Activated CD4-positive, alpha-beta memory T cell treated with anti-CD3 and anti-CD28 coated beads for 36 hours (primary cell): ENCODE measurements around the gene TP53AIP1. TPM values are rescaled to one million over a fixed set of nuclear protein-coding genes. Genes with fewer than 3 reads are reported as not detected.

Experiments
- CTCF ChIA-PET: fragments of 350-600 bp; sonication (Branson Sonifier 250); formaldehyde crosslinking; loops from one replicate; lab custom pipeline; 2021; ENCODE audit warnings: antibody characterized with exemption, inconsistent platforms; lab: Charles Lee
- POLR2A ChIA-PET: fragments of 350-600 bp; sonication (Branson Sonifier 250); formaldehyde crosslinking; loops from one replicate; lab custom pipeline; 2021; ENCODE audit warnings: antibody characterized with exemption; lab: Charles Lee
- DNase-seq: peaks from one replicate; pipeline ENCODE4 v3.0.0-alpha.2; 2020
- H3K27ac Mint-ChIP-seq: one replicate; pipeline ENCODE4 v1.8.0; 2021; ENCODE audit warnings: mixed read lengths
- H3K27me3 Mint-ChIP-seq: one replicate; pipeline ENCODE4 v1.8.0; 2021; ENCODE audit warnings: mixed read lengths
- H3K36me3 Mint-ChIP-seq: one replicate; pipeline ENCODE4 v1.8.0; 2021; ENCODE audit warnings: mixed read lengths
- H3K4me1 Mint-ChIP-seq: one replicate; pipeline ENCODE4 v1.8.0; 2021; ENCODE audit warnings: low read depth, mixed read lengths
- H3K4me3 Mint-ChIP-seq: one replicate; pipeline ENCODE4 v1.8.0; 2021; ENCODE audit warnings: mild to moderate bottlenecking, mixed read lengths
- H3K9me3 Mint-ChIP-seq: one replicate; pipeline ENCODE4 v1.8.0; 2021; ENCODE audit warnings: mixed read lengths
- intact Hi-C: fragments of 100-400 bp; cut with micrococcal nuclease; formaldehyde crosslinking; loops from one replicate; pipeline ENCODE4 v1.15.1; 2023
- total RNA-seq, 2 experiments: library from RNA; stranded (reverse); gene quantifications; one replicate each; pipeline ENCODE4 v1.2.3, GENCODE V29; 2021

The TP53AIP1 gene
- total RNA-seq, 2 experiments from 2014 or later: not detected

DNA sequence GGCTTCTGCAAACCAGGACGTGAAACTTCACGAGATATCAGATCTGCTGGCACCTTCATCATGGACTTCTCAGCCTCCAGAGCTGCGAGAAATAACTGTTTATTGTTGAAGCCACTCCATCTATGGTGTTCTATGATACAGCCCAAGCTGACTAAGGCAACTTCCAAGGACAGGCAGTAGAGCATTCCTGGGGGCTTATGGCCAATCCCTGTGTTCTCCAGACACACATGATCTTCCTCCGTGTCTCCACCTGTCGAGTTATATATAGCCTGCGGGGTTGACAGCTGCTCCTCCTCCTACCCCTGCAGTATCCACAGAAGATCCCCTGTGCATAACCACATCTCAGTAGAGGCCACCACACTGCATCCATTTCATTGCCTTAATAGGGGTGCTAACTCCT, 11.0 kb downstream of the TP53AIP1 start:
- intact Hi-C loops: no loop called here
- peaks cover 10% of the 10 kb centered on the region for H3K4me1 Mint-ChIP-seq
- ChIA-PET POLR2A (no interaction called here), CTCF (no interaction called here)
- no peak for DNase-seq
- no peaks in the 10 kb centered on the region for H3K9me3 Mint-ChIP-seq
- H3K4me3 Mint-ChIP-seq: no peak overlapping the region
- no peaks in the 10 kb centered on the region for H3K36me3 Mint-ChIP-seq
- H3K27ac Mint-ChIP-seq: no peak overlapping the region
- no peaks in the 10 kb centered on the region for H3K27me3 Mint-ChIP-seq

DNA sequence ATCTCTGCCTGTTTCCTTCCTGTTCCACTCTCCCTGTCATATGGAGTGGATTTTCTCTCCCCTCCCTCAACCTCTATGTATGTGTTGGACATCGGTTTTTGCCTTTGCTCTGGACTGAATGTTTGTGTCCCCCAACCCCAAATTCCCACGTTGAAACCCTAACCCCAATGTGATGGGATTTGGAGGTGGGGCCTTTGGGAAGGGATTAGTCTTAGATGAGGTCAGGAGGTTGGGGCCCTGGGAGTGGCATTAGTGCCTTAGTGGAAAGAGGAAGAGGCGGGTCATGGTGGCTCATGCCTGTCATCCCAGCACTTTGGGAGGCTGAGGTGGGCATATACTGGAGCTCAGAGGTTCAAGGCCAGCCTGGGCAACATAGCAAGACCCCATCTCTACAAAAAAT, 11.6 kb downstream of the TP53AIP1 start:
- no peaks in the 10 kb centered on the region for H3K27me3 Mint-ChIP-seq
- POLR2A ChIA-PET: no interaction called here
- CTCF ChIA-PET: no interaction called here
- H3K4me3 Mint-ChIP-seq: no peak overlapping the region
- no peak overlapping the region for H3K27ac Mint-ChIP-seq
- no peaks in the 10 kb centered on the region for H3K36me3 Mint-ChIP-seq
- H3K4me1 Mint-ChIP-seq: peaks cover 10% of the 10 kb centered on the region
- intact Hi-C loops: no loop called here
- no peaks in the 10 kb centered on the region for H3K9me3 Mint-ChIP-seq
- DNase-seq: no peak

DNA sequence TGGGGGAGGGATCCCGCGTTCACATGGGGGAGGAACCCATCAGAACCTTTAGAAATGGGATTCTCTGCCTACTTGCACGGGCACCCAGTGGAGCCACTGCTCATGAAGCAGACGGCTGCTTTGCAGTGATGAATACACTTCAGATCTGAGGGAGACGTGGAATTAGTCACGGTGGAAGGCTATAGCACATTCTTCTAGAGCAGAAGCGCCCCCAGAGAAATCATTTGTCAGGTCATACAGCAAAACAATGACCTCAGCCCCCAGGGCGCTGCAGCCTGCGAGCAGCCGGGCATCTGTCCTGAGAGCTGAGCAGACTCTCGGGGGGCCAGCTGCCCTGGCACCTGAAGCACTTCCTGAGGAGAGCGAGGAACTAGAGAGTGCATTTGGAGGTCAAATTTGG, 12.7 kb downstream of the TP53AIP1 start:
- Mint-ChIP-seq H3K36me3 (no peaks in the 10 kb centered on the region), H3K9me3 (no peaks in the 10 kb centered on the region), H3K4me3 (no peak overlapping the region), H3K27me3 (no peaks in the 10 kb centered on the region), H3K4me1 (peaks cover 10% of the 10 kb centered on the region), H3K27ac (no peak overlapping the region)
- intact Hi-C loops: no loop called here
- no peak for DNase-seq
- ChIA-PET POLR2A (no interaction called here), CTCF (no interaction called here)

DNA sequence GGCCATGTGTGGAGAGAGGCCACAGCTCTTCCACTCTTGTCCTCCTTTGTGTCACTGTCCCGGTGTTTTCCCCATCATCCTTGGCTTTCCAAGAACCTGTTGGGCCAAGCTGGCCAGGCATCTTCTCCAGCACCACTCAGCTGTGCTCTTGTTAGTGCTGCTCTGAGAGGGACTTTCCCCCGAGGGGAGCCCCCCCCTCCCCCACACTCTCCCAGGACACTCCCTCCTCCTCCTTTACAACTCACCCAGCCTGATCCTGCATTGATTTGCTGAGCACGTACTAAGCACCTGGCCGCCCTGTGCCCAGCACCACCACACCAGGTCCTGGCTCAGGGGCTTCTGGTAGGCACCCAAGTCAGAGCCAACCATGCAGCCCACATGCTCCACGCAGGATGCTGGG, 13.2 kb downstream of the TP53AIP1 start:
- H3K36me3 Mint-ChIP-seq: no peaks in the 10 kb centered on the region
- no peak overlapping the region for H3K4me3 Mint-ChIP-seq
- H3K4me1 Mint-ChIP-seq: peaks cover 10% of the 10 kb centered on the region
- ChIA-PET POLR2A (no interaction called here), CTCF (interaction anchor here (1.8 kb wide), 1 partner anchor 23 kb away, joined by 6 read pairs; no protein-coding TSS in a partner anchor)
- H3K9me3 Mint-ChIP-seq: no peaks in the 10 kb centered on the region
- H3K27ac Mint-ChIP-seq: no peak overlapping the region
- DNase-seq: peak; percentile 30
- no peaks in the 10 kb centered on the region for H3K27me3 Mint-ChIP-seq
- intact Hi-C loops: no loop called here

DNA sequence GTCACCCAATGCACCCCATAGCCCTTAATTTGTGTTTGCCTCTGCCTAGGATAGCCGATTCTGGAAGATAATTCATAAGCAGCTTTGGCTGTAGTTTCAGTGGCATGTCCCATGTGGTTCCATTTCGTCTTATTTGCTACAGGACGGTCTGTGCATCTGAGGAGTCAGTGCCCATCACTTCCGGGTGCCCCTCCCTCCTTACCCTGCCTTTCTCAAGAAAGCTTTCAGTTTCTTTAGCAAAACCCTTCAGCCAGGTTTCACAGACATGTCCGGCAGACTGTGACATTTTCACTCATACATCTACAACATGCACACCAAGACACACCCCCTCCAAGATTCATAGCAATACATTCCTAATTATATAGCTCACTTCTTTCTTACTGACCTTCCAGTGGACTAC, 14.3 kb downstream of the TP53AIP1 start:
- no peak overlapping the region for H3K4me3 Mint-ChIP-seq
- H3K4me1 Mint-ChIP-seq: peaks cover 10% of the 10 kb centered on the region
- no peaks in the 10 kb centered on the region for H3K9me3 Mint-ChIP-seq
- CTCF ChIA-PET: interaction anchor here (0.6 to 2.8 kb wide), 5 partner anchors 10 to 394 kb away, joined by 3 to 10 read pairs (median 6); no protein-coding TSS in a partner anchor
- POLR2A ChIA-PET: no interaction called here
- H3K27ac Mint-ChIP-seq: no peak overlapping the region
- DNase-seq: peak; percentile 27
- intact Hi-C loops: no loop called here
- H3K36me3 Mint-ChIP-seq: no peaks in the 10 kb centered on the region
- H3K27me3 Mint-ChIP-seq: no peaks in the 10 kb centered on the region

DNA sequence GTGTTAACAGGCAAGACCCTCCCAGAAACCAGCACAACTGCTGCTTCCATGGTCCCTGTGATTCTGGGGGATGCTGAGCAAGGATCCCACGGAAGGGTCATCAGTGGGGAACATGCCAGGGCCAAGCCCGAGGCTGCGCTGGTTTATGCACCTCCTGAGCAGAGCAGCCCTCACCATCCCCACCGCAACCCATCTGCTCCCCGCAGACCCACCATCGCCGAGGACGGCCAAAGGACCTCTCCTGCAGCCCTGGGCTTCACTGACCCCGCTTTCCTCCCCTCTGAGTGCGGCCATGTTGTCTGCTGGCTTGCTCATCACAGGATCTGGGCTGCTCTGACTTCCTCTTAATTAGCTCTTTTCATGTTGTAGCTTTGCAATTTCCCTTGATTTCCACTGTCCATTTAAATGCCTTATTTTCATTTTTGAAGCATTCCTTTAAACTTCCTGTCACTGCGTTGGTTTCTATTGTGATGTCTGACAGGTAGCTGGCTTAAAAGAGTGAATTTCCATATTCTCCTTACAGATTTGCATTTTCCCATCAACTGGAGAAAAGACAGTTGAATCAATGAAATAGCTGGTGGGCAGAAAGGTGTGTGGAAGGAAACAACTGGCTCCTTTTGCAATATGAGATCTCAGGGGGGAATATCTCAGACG, 14.9 kb downstream of the TP53AIP1 start:
- intact Hi-C loops: no loop called here
- H3K36me3 Mint-ChIP-seq: no peaks in the 10 kb centered on the region

DNA sequence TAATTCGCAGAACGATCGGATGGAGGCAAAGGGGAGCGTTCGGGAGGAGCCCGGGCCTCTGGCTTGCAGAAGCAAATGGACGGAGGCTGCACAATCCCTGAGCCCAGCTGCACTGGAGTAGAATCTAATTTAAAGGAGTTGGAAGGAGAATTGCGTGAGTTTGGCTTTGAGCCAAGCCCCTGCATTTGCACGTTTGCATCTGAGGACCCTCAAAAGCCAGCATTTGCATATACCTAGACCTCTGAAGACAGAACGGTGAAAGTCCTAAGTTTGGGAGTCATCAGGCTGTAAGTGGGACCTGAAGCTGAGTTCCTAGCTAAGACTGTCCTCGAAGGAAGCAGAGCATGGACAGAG, 15.6 kb downstream of the TP53AIP1 start:
- CTCF ChIA-PET: interaction anchor here (2.8 kb wide), 1 partner anchor 29 kb away, joined by 10 read pairs; no protein-coding TSS in a partner anchor
- H3K4me1 Mint-ChIP-seq: peaks cover 10% of the 10 kb centered on the region
- POLR2A ChIA-PET: no interaction called here
- no peak for DNase-seq
- H3K36me3 Mint-ChIP-seq: no peaks in the 10 kb centered on the region
- H3K4me3 Mint-ChIP-seq: no peak overlapping the region
- no peaks in the 10 kb centered on the region for H3K27me3 Mint-ChIP-seq
- H3K27ac Mint-ChIP-seq: no peak overlapping the region
- H3K9me3 Mint-ChIP-seq: no peaks in the 10 kb centered on the region
- intact Hi-C loops: no loop called here

More for the DNA sequence above, 14.9 kb downstream of the TP53AIP1 start:
- CTCF ChIA-PET: interaction anchor here (0.6 to 2.8 kb wide), 5 partner anchors 9 to 394 kb away, joined by 3 to 10 read pairs (median 6); no protein-coding TSS in a partner anchor
- H3K9me3 Mint-ChIP-seq: no peaks in the 10 kb centered on the region
- no peaks in the 10 kb centered on the region for H3K27me3 Mint-ChIP-seq
- peaks cover 10% of the 10 kb centered on the region for H3K4me1 Mint-ChIP-seq
- H3K27ac Mint-ChIP-seq: no peak overlapping the region
- no peak overlapping the region for H3K4me3 Mint-ChIP-seq
- POLR2A ChIA-PET: no interaction called here
- no peak for DNase-seq

DNA sequence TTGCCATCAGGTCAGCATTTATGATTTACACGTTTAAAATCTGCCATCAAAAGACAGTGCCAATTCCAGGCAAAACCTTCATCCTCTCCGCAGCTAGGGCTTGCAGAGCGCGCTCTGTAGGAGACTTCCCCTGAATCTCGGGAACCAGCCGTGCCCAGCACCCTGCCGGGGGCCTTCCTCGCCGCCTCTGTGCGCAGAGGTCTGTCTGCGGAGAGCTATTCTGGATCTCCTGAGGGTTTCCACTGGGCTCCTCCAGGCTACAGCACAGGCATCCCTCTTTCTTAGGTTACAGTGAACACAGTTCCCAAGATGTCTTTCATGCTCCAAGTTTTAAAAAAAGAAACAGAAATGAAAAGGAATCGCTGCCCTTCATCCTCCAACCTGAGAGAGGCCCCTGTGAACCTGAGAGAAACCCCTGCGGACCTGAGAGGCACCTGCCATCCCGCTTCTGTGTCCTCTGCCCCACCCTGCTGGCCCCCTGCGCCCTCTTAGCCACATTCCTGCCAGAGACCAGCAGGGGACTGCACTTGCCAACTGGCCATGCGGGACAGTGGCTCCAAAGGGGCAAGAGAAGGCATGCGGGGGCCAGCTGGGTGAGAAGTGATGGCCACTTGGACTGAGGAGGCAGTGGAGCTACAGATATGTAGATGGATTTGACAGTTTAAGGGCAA, 16.1 kb downstream of the TP53AIP1 start:
- H3K4me1 Mint-ChIP-seq: peaks cover 10% of the 10 kb centered on the region
- POLR2A ChIA-PET: no interaction called here
- no peak for DNase-seq
- no peak overlapping the region for H3K4me3 Mint-ChIP-seq
- CTCF ChIA-PET: interaction anchor here (1.0 to 2.8 kb wide), 2 partner anchors 30 kb away, joined by 3 to 10 read pairs; no protein-coding TSS in a partner anchor
- H3K9me3 Mint-ChIP-seq: no peaks in the 10 kb centered on the region
- no peaks in the 10 kb centered on the region for H3K36me3 Mint-ChIP-seq
- H3K27ac Mint-ChIP-seq: no peak overlapping the region
- H3K27me3 Mint-ChIP-seq: no peaks in the 10 kb centered on the region
- intact Hi-C loops: no loop called here

DNA sequence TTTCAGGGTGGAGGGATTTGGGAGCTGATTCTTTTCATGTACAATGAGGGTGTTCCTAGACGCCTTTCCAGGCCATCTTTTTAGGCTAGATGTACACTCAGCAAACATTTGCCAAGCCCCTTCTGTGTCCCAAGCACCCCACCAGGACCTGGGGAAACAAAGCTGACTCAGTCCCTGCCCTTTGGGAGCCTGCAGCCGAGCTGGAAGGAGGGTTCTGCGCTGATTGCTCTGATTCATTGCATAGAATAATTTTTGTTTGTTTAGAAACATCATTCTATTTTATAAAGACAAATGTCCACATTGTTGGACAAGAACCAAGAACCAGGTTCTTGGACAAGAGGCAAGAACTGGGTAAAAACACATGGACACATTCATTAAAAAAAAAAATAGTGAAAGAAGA, 16.7 kb downstream of the TP53AIP1 start:
- H3K36me3 Mint-ChIP-seq: no peaks in the 10 kb centered on the region
- no peak overlapping the region for H3K27ac Mint-ChIP-seq
- DNase-seq: no peak
- intact Hi-C loops: no loop called here
- H3K9me3 Mint-ChIP-seq: no peaks in the 10 kb centered on the region
- peaks cover 10% of the 10 kb centered on the region for H3K4me1 Mint-ChIP-seq
- H3K27me3 Mint-ChIP-seq: no peaks in the 10 kb centered on the region
- H3K4me3 Mint-ChIP-seq: no peak overlapping the region
- CTCF ChIA-PET: interaction anchor here (1.0 to 1.4 kb wide), 2 partner anchors 30 to 41 kb away, joined by 3 read pairs; no protein-coding TSS in a partner anchor
- POLR2A ChIA-PET: no interaction called here

DNA sequence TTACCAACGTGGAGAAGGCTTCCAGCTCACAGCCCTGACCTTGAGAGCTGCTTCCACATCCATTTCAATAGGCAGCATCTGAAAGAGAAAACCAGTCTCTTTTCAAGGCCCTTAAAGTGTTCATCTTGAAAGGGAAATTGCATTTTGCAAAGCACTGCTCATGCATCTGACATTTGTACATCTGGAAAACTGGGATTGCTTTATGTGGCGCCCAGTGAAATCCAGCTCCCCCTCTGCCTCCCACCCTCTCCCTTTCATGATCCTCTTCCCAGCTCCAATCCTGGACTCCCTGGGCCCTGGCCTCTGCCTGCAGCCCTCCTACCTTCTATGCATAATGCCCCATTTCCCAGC, 17.4 kb downstream of the TP53AIP1 start:
- POLR2A ChIA-PET: no interaction called here
- Mint-ChIP-seq H3K27me3 (peaks cover 2% of the 10 kb centered on the region), H3K9me3 (no peaks in the 10 kb centered on the region), H3K4me3 (no peak overlapping the region), H3K36me3 (no peaks in the 10 kb centered on the region), H3K27ac (no peak overlapping the region), H3K4me1 (peaks cover 10% of the 10 kb centered on the region)
- intact Hi-C loops: no loop called here
- CTCF ChIA-PET: interaction anchor here (1.0 to 1.4 kb wide), 2 partner anchors 31 to 40 kb away, joined by 3 read pairs; no protein-coding TSS in a partner anchor
- DNase-seq: no peak

DNA sequence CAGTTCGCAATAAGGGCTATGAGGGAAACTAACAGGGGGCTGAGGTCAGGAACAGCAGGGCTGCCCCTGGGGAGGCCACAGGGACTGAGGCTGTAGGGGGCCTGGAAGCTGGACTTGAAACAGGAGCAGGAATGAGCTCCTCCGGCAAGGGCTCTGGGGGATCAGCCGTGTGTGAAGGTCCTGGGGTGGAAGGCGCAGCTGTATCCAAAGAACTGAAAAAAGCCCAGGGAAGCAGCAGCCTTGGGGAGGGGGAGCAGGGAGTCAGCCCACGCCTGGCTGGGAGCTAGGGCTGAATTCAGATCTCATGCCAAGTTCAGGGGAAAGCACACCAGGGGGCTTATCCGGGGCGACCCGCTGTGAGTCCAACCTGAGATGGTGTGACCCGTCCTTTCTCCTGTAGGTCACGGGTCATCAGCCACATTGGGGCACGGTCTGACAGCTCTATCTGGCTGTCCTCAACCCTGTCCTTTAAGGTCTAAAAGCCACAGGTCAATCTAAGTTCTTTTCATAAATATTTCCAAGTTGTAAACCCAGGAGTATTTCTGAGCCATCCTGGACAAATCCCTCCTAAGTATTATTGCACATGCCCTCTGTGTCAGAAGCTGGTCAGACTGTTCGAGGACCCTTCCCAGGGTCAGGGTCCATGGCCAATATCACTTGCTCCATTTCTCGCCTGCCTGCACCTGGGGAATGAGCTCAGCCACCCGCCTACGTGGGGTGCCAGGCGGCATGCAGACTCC, 18.0 kb downstream of the TP53AIP1 start:
- H3K4me3 Mint-ChIP-seq: no peak overlapping the region
- H3K36me3 Mint-ChIP-seq: no peaks in the 10 kb centered on the region
- H3K4me1 Mint-ChIP-seq: peaks cover 10% of the 10 kb centered on the region
- ChIA-PET POLR2A (no interaction called here), CTCF (interaction anchor here (1.4 kb wide), 1 partner anchor 39 kb away, joined by 3 read pairs; no protein-coding TSS in a partner anchor)
- peaks cover 3% of the 10 kb centered on the region for H3K27me3 Mint-ChIP-seq
- intact Hi-C loops: no loop called here
- H3K9me3 Mint-ChIP-seq: no peaks in the 10 kb centered on the region
- no peak overlapping the region for H3K27ac Mint-ChIP-seq
- no peak for DNase-seq

DNA sequence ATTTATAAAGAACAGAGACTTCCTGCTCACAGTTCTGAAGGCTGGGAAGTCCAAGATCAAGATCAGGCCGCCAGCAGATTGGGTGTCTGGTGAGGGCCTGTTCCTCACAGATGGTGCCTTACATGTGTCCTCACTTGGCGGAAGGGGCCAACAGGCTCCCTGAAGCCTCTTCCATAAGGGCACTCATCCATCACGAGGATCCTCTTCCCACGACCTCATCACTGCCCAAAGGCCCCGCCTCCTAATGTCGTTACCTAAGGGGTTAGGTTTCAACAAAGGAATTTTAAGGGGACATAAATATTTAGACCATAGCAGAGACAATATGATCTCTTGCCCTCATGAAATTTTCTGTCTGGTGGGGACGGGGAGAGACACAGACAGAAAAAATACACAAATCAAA, 18.6 kb downstream of the TP53AIP1 start:
- Mint-ChIP-seq H3K36me3 (no peaks in the 10 kb centered on the region), H3K27me3 (peaks cover 3% of the 10 kb centered on the region), H3K9me3 (no peaks in the 10 kb centered on the region), H3K27ac (no peak overlapping the region), H3K4me1 (peaks cover 7% of the 10 kb centered on the region), H3K4me3 (no peak overlapping the region)
- CTCF ChIA-PET: no interaction called here
- POLR2A ChIA-PET: no interaction called here
- intact Hi-C loops: no loop called here
- DNase-seq: no peak
